Body of pancreas (tissue), 4 donors: ENCODE results near the gene GAMT.

Experiments used
- POLR2A ChIP-seq, 3 donors: fragments of 450-650 bp; IDR thresholded peaks; one replicate each; pipeline ENCODE4 v1.6.1; 2016; ENCODE audit warnings: antibody characterized with exemption in 3 of 3, mild to moderate bottlenecking in 2 of 3
- TF ChIP-seq, protein P1 (sequence below), 7 experiments: fragments of 450-650 bp in 4 of 7; fragments of 200-600 bp in 3 of 7; sonication (generic) in 3 of 7; IDR thresholded peaks; one replicate each; pipeline ENCODE4 v1.5.1; 2016 to 2019; ENCODE audit warnings: antibody characterized with exemption in 7 of 7

DNA sequence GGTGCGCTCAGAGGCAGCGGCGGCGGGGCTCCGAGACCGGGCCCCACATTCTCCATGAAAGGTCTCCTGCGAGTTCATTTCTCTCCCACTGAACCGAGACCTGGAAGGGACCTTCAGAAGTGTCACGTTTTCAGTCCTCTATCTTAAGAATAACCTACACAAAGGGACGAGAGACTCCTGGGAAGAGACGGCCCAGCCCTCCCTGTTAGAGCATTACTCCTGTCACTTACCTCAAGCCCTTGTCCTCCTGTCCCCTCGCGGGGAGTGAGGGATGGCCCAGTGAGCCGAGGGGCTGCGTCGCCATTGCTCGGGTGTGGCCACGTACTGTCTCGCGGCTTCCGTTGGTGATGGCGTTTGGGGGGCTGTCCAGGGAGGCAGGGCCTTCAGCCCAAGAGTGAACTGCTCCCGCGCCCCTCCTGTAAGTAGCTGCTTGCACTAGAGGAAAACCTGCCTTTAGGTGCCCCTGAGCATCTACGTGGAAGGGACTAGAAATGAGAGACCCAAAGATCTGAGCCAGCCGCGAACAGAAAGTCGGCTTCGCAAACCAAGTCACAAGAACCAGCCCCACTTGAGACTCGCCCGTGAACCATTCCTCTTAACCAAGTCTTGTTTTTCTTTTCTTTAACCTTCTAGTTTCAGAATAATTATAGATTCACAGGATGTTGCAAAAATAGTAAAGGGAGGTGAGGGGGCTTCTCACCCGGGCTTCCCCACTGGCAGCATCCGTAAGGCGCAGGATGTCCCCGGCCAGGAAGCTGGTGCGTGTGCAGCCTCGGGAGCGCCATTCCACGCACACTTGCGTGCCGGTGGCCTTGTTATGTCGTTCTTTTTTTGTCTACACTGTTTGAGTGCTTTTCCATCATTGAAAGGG, 38.7 kb downstream of the GAMT start:
- TF ChIP-seq, protein P1, sequence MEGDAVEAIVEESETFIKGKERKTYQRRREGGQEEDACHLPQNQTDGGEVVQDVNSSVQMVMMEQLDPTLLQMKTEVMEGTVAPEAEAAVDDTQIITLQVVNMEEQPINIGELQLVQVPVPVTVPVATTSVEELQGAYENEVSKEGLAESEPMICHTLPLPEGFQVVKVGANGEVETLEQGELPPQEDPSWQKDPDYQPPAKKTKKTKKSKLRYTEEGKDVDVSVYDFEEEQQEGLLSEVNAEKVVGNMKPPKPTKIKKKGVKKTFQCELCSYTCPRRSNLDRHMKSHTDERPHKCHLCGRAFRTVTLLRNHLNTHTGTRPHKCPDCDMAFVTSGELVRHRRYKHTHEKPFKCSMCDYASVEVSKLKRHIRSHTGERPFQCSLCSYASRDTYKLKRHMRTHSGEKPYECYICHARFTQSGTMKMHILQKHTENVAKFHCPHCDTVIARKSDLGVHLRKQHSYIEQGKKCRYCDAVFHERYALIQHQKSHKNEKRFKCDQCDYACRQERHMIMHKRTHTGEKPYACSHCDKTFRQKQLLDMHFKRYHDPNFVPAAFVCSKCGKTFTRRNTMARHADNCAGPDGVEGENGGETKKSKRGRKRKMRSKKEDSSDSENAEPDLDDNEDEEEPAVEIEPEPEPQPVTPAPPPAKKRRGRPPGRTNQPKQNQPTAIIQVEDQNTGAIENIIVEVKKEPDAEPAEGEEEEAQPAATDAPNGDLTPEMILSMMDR (IDR thresholded peaks at IDR 0.05), result no peak
- no peak for TF ChIP-seq POLR2A (IDR thresholded peaks at IDR 0.05)
